Common myeloid progenitor, CD34-positive (primary cell): ENCODE results near the gene ITPKB.

ENCODE experiments used
- CTCF ChIA-PET: fragments of 350-600 bp; sonication (Branson Sonifier 250); formaldehyde crosslinking; loops from one replicate; lab custom pipeline; 2021; ENCODE audit warnings: antibody characterized with exemption; lab: Charles Lee
- POLR2A ChIA-PET: fragments of 350-600 bp; sonication (Branson Sonifier 250); formaldehyde crosslinking; loops from one replicate; lab custom pipeline; 2021; ENCODE audit warnings: antibody characterized with exemption; lab: Charles Lee
- DNase-seq, 3 donors: peaks; one replicate each; pipeline versions ENCODE4 v3.0.0 to v3.0.0-alpha.2; 2013
- H3K27ac ChIP-seq, 2 experiments: 1 replicate in 1 of 2; 2 replicates in 1 of 2; pipeline ENCODE4 v1.7.0; 2013; ENCODE audit warnings: inconsistent platforms in 2 of 2, low read length in 2 of 2, mild to moderate bottlenecking in 2 of 2, low read depth in 1 of 2, moderate library complexity in 1 of 2; ENCODE audit not compliant: severe bottlenecking in 2 of 2, insufficient read depth in 1 of 2, poor library complexity in 1 of 2
- H3K27me3 ChIP-seq, 5 experiments: replicated peaks in 2 of 5; 1 replicate in 3 of 5; 2 replicates in 2 of 5; pipeline versions ENCODE4 v1.6.1 to v1.7.0; 2013; ENCODE audit warnings: low read length in 4 of 5, mild to moderate bottlenecking in 2 of 5, moderate library complexity in 2 of 5, inconsistent platforms in 1 of 5; ENCODE audit not compliant: insufficient read depth in 5 of 5, control insufficient read depth in 4 of 5
- H3K36me3 ChIP-seq, 4 experiments: 1 replicate in 2 of 4; 2 replicates in 2 of 4; pipeline versions ENCODE4 v1.6.1 to v1.7.0; 2013; ENCODE audit warnings: low read length in 3 of 4, control low read depth in 1 of 4, mild to moderate bottlenecking in 1 of 4; ENCODE audit not compliant: control insufficient read depth in 4 of 4, insufficient read depth in 4 of 4
- H3K4me1 ChIP-seq, 4 experiments: 1 replicate in 3 of 4; 2 replicates in 1 of 4; pipeline versions ENCODE4 v1.6.1 to v1.7.1; 2013; ENCODE audit warnings: low read length in 3 of 4, mild to moderate bottlenecking in 3 of 4, control low read depth in 1 of 4, inconsistent platforms in 1 of 4, moderate library complexity in 1 of 4; ENCODE audit not compliant: control insufficient read depth in 4 of 4, insufficient read depth in 4 of 4; ENCODE audit errors: control extremely low read depth in 1 of 4
- H3K4me3 ChIP-seq, 7 experiments: 1 replicate in 4 of 7; 2 replicates in 3 of 7; pipeline versions ENCODE4 v1.5.1 to v1.7.0; 2013; ENCODE audit warnings: mild to moderate bottlenecking in 7 of 7, low read length in 6 of 7, moderate library complexity in 6 of 7, inconsistent platforms in 2 of 7, low read depth in 2 of 7, control low read depth in 1 of 7; ENCODE audit not compliant: insufficient read depth in 4 of 7, control insufficient read depth in 1 of 7; ENCODE audit errors: extremely low read depth in 1 of 7
- H3K9me3 ChIP-seq, 5 experiments: 1 replicate in 4 of 5; 2 replicates in 1 of 5; pipeline versions ENCODE4 v1.6.1 to v1.7.1; 2013; ENCODE audit warnings: low read length in 4 of 5, mild to moderate bottlenecking in 2 of 5, inconsistent platforms in 1 of 5, low read depth in 1 of 5, moderate library complexity in 1 of 5; ENCODE audit not compliant: control insufficient read depth in 4 of 5, insufficient read depth in 2 of 5; ENCODE audit errors: control extremely low read depth in 1 of 5
- WGBS: methylation state at CpG from one replicate; pipeline ENCODE4 v1.1.5; 2013; ENCODE audit not compliant: insufficient coverage; 5-methylcytosine and 5-hydroxymethylcytosine counted together

ITPKB gene

GRCh38 chr1:226654668-226655055, 84.4 kb downstream of the ITPKB start:
- H3K27me3 ChIP-seq, result no peaks in the 10 kb centered on the region
- no peaks in the 10 kb centered on the region for H3K36me3 ChIP-seq
- POLR2A ChIA-PET, result no interaction called here
- no peak overlapping the region for H3K27ac ChIP-seq
- CTCF ChIA-PET, result interaction anchor here (0.9 to 2.8 kb wide), 9 partner anchors 10 to 749 kb away, joined by 3 to 18 read pairs (median 3); no protein-coding TSS in a partner anchor
- DNase-seq, result no peak
- WGBS, result 56% methylated on average over 8 of the region's 8 CpGs
- peaks cover 6 to 82% (median 75%) of the 10 kb centered on the region in 4 experiments for H3K4me1 ChIP-seq
- H3K4me3 ChIP-seq, result peak overlapping the region in 1 of 7 experiments; percentile 14
- no peaks in the 10 kb centered on the region for H3K9me3 ChIP-seq

GRCh38 chr1:226654046-226654667, 84.9 kb downstream of the ITPKB start:
- H3K4me3 ChIP-seq, result no peak overlapping the region
- no peaks in the 10 kb centered on the region for H3K9me3 ChIP-seq
- WGBS, result 47% methylated on average over 3 of the region's 8 CpGs
- H3K36me3 ChIP-seq, result peaks cover 0 to 2% (median 0%) of the 10 kb centered on the region in 4 experiments
- ChIA-PET POLR2A (no interaction called here), CTCF (interaction anchor here (0.7 to 2.8 kb wide), 10 partner anchors 10 to 750 kb away, joined by 3 to 18 read pairs (median 3); no protein-coding TSS in a partner anchor)
- no peak overlapping the region for H3K27ac ChIP-seq
- peaks cover 6 to 78% (median 70%) of the 10 kb centered on the region in 4 experiments for H3K4me1 ChIP-seq
- H3K27me3 ChIP-seq, result no peaks in the 10 kb centered on the region
- no peak for DNase-seq

DNA sequence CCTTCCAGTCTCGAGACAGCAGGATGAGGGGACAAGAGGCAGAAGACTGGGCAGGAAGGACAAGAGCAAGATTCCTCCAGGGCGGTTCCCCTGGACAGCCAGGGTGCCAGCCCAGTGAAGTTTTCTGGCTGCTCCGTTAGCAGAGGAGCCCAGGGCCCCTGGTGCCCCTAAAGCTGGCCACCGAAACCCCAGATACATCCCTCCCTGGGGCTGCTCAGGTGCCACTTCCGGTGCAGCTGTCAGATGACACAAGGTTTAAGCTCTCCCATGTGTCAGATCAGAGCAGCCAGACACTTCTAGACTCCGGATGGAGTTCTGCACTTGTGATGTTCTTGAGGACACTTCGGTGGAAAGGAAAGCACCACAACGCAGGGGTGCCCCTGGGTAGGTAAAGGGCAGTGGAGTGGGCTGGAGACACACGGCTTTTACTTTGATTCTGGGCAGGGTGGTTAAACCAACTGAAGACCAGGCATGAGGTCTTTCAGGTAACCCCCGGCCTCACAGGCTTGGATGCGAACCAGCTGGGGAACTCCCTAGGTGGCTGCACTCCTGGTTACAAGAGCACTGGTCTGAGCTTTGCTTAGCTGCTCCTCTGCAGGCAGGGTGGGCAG, 85.7 kb downstream of the ITPKB start:
- Histone ChIP-seq H3K4me1 (peaks cover 6 to 70% (median 65%) of the 10 kb centered on the region in 4 experiments), H3K27ac (no peak overlapping the region), H3K27me3 (no peaks in the 10 kb centered on the region), H3K9me3 (no peaks in the 10 kb centered on the region), H3K4me3 (no peak overlapping the region), H3K36me3 (peaks cover 0 to 7% (median 3%) of the 10 kb centered on the region in 4 experiments)
- CTCF ChIA-PET, result interaction anchor here (0.7 to 4.7 kb wide), 14 partner anchors 9 to 751 kb away, joined by 3 to 21 read pairs (median 3); no protein-coding TSS in a partner anchor
- POLR2A ChIA-PET, result no interaction called here
- WGBS, result 84% methylated on average over 11 of the region's 11 CpGs
- peak in 1 of 3 donors; percentile 41 for DNase-seq

DNA sequence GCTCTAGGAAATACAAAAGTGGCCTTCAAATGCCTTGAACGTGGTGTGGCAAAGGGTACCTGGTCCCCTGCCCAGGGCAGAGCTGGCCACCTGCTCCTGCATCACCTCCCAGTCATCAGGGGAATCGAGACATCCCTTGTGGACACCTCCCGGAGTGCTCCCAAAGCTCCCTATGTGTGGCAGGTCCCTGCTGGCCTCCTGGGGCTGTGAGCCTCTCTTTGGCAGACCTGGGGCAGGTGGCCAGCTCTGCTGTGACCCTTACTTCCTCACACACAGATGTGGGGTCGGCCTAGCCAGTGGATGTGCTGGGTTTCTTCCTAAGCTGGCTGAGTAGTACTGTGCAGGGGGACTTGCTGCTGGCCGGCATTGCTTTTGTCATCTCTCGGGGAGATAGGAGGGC, 86.5 kb downstream of the ITPKB start:
- Histone ChIP-seq H3K36me3 (peaks cover 6 to 15% (median 11%) of the 10 kb centered on the region in 4 experiments), H3K4me3 (no peak overlapping the region), H3K9me3 (no peaks in the 10 kb centered on the region), H3K27ac (no peak overlapping the region), H3K4me1 (peaks cover 5 to 62% (median 60%) of the 10 kb centered on the region in 4 experiments), H3K27me3 (no peaks in the 10 kb centered on the region)
- ChIA-PET CTCF (interaction anchor here (0.7 to 4.7 kb wide), 9 partner anchors 11 to 176 kb away, joined by 3 to 21 read pairs (median 4); no protein-coding TSS in a partner anchor), POLR2A (no interaction called here)
- 91% methylated on average over 5 of the region's 6 CpGs for WGBS
- DNase-seq, result no peak

DNA sequence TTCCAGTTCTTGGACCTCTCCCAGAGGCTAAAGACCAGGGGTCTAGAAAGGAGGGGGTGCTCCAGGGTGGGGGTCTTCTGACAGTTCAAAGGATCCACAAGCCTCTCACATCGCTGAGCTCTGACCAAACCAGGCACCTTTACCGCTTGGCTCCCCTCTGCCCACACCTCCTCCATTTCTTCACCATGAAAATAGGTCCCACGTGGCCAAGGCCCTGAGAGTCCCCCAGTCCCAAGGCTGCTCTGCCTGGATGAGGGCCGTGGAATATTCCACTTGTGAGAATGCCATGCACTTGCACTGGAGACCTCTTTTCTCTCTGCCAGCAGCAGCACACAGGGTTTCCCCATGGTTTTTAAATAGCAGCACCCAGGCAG, 87.4 kb downstream of the ITPKB start:
- no peaks in the 10 kb centered on the region for H3K27me3 ChIP-seq
- no peak overlapping the region for H3K27ac ChIP-seq
- CTCF ChIA-PET, result interaction anchor here (0.9 to 4.7 kb wide), 8 partner anchors 10 to 51 kb away, joined by 3 to 21 read pairs (median 6); no protein-coding TSS in a partner anchor
- H3K4me3 ChIP-seq, result no peak overlapping the region
- 95% methylated on average over 4 of the region's 4 CpGs for WGBS
- H3K4me1 ChIP-seq, result peaks cover 2 to 55% (median 53%) of the 10 kb centered on the region in 4 experiments
- H3K9me3 ChIP-seq, result no peaks in the 10 kb centered on the region
- DNase-seq, result no peak
- POLR2A ChIA-PET, result no interaction called here
- peaks cover 8 to 24% (median 19%) of the 10 kb centered on the region in 4 experiments for H3K36me3 ChIP-seq

- DNase-seq, result no peak
- CTCF ChIA-PET, result interaction anchor here (0.9 to 4.7 kb wide), 9 partner anchors 9 to 176 kb away, joined by 3 to 21 read pairs (median 7); no protein-coding TSS in a partner anchor
- H3K27me3 ChIP-seq, result no peaks in the 10 kb centered on the region
- no peak overlapping the region for H3K27ac ChIP-seq
- H3K4me1 ChIP-seq, result peaks cover 2 to 55% (median 50%) of the 10 kb centered on the region in 4 experiments
- no peak overlapping the region for H3K4me3 ChIP-seq
- POLR2A ChIA-PET, result no interaction called here
- peaks cover 11 to 29% (median 22%) of the 10 kb centered on the region in 4 experiments for H3K36me3 ChIP-seq
- H3K9me3 ChIP-seq, result no peaks in the 10 kb centered on the region
- 98% methylated on average over 9 of the region's 12 CpGs for WGBS
These were observed 87.9 kb downstream of the ITPKB start for GRCh38 chr1:226651041-226651731.
